Hepatocyte (in vitro differentiated cells): ENCODE measurements around the gene FRMPD4. TPM values are rescaled to one million over a fixed set of nuclear protein-coding genes. Genes with fewer than 3 reads are reported as not detected.

ENCODE experiments used
- DNase-seq: peaks from one replicate; pipeline ENCODE4 v3.0.0-alpha.2; 2016; ENCODE audit warnings: low spot score
- H2AFZ ChIP-seq: fragments of 200-600 bp; sonication (generic); 2 replicates; pipeline ENCODE4 v1.6.0; 2016; ENCODE audit warnings: antibody characterized with exemption, mild to moderate bottlenecking
- H3K27ac ChIP-seq: fragments of 200-600 bp; sonication (generic); 2 replicates; pipeline ENCODE4 v1.5.1; 2016; ENCODE audit warnings: mild to moderate bottlenecking
- H3K27me3 ChIP-seq: fragments of 200-600 bp; sonication (generic); 2 replicates; pipeline ENCODE4 v1.6.1; 2016
- H3K36me3 ChIP-seq: fragments of 200-600 bp; sonication (generic); replicated peaks from 2 replicates; pipeline ENCODE4 v1.5.1; 2016; ENCODE audit warnings: low read depth; ENCODE audit not compliant: insufficient read depth
- H3K4me1 ChIP-seq: fragments of 200-600 bp; sonication (generic); 2 replicates; pipeline ENCODE4 v1.5.1; 2016; ENCODE audit warnings: mild to moderate bottlenecking, moderate library complexity; ENCODE audit not compliant: insufficient read depth
- H3K4me2 ChIP-seq: fragments of 200-600 bp; sonication (generic); 2 replicates; pipeline ENCODE4 v1.6.0; 2016
- H3K4me3 ChIP-seq: fragments of 200-600 bp; sonication (generic); 2 replicates; pipeline ENCODE4 v1.5.1; 2016; ENCODE audit warnings: mild to moderate bottlenecking
- H3K79me2 ChIP-seq: fragments of 200-600 bp; sonication (generic); 2 replicates; pipeline ENCODE4 v1.6.0; 2017; ENCODE audit warnings: mild to moderate bottlenecking
- H3K9me2 ChIP-seq: fragments of 200-600 bp; sonication (generic); replicated peaks from 2 replicates; pipeline ENCODE4 v1.6.0; 2017; ENCODE audit warnings: mild to moderate bottlenecking; ENCODE audit not compliant: insufficient read depth
- H3K9me3 ChIP-seq: fragments of 200-600 bp; sonication (generic); 2 replicates; pipeline ENCODE4 v1.5.1; 2016; ENCODE audit warnings: low read depth, mild to moderate bottlenecking
- H4K20me1 ChIP-seq: fragments of 200-600 bp; sonication (generic); 2 replicates; pipeline ENCODE4 v1.6.0; 2016; ENCODE audit warnings: mild to moderate bottlenecking; ENCODE audit not compliant: insufficient read depth, poor library complexity, severe bottlenecking
- EZH2 ChIP-seq: fragments of 200-600 bp; sonication (generic); IDR thresholded peaks from 2 replicates; pipeline ENCODE4 v1.6.1; 2016; ENCODE audit warnings: antibody characterized with exemption, mild to moderate bottlenecking, borderline replicate concordance
- EZH2phosphoT487 ChIP-seq: fragments of 200-600 bp; sonication (generic); IDR thresholded peaks from one replicate; pipeline ENCODE4 v1.6.1; 2018; ENCODE audit warnings: antibody characterized with exemption, mild to moderate bottlenecking, low read depth, moderate library complexity; ENCODE audit not compliant: unreplicated experiment, severe bottlenecking
- WGBS: methylation state at CpG from one replicate; pipeline ENCODE4 v1.1.6; 2016; ENCODE audit warnings: low lambda C conversion rate; ENCODE audit errors: missing lambda C conversion rate; 5-methylcytosine and 5-hydroxymethylcytosine counted together
- polyA plus RNA-seq: library from polyadenylated mRNA; unstranded; fragments of >200 nt; fragmentation: Nextera tagmentation; extraction: Ambion mirVana; gene quantifications from 2 replicates; pipeline ENCODE4 v1.2.1, GENCODE V29; 2016
- total RNA-seq: library from RNA; depleted of rRNA; stranded (reverse); fragments of >200 nt; gene quantifications from 2 replicates; pipeline ENCODE4 v1.2.3, GENCODE V29; 2014
- TF ChIP-seq, protein P1 (sequence below): fragments of 200-600 bp; sonication (generic); IDR thresholded peaks from 2 replicates; pipeline ENCODE4 v1.5.1; 2016; ENCODE audit warnings: antibody characterized with exemption, mild to moderate bottlenecking; ENCODE audit not compliant: poor library complexity

FRMPD4 gene
- total and polyA plus RNA-seq, 2 experiments from 2014 or later = 0.23 TPM; not detected in 1

DNA sequence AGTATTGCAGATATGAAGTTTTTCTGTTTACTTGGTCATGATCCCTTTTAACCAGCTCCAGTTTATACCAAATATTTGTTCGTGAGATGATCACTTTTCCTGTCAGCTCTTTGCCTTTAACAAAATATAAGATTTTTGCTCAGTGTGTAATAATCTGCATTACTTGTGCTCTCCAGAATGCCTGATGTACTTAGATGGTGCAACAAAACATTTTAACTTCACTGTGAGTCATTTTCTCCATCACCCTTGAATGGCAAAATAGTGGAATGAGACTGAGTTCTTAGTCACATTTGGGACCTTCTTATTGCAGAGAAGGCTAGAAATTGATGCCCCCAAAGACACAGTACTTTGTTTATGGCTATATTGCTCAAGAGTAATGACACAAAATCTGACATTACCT lies 252.0 kb downstream of the FRMPD4 start:
- no peaks in the 10 kb centered on the region for H3K4me1 ChIP-seq
- H3K27ac ChIP-seq = no peak overlapping the region
- no peaks in the 10 kb centered on the region for H3K36me3 ChIP-seq
- 81% methylated on average over 1 of the region's 1 CpG for WGBS
- no peaks in the 10 kb centered on the region for H3K9me2 ChIP-seq
- no peak overlapping the region for H3K4me3 ChIP-seq
- TF ChIP-seq, protein P1, sequence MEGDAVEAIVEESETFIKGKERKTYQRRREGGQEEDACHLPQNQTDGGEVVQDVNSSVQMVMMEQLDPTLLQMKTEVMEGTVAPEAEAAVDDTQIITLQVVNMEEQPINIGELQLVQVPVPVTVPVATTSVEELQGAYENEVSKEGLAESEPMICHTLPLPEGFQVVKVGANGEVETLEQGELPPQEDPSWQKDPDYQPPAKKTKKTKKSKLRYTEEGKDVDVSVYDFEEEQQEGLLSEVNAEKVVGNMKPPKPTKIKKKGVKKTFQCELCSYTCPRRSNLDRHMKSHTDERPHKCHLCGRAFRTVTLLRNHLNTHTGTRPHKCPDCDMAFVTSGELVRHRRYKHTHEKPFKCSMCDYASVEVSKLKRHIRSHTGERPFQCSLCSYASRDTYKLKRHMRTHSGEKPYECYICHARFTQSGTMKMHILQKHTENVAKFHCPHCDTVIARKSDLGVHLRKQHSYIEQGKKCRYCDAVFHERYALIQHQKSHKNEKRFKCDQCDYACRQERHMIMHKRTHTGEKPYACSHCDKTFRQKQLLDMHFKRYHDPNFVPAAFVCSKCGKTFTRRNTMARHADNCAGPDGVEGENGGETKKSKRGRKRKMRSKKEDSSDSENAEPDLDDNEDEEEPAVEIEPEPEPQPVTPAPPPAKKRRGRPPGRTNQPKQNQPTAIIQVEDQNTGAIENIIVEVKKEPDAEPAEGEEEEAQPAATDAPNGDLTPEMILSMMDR = no peak
- no peak for TF ChIP-seq EZH2
- no peak for TF ChIP-seq EZH2phosphoT487
- no peak overlapping the region for H3K4me2 ChIP-seq
- H3K27me3 ChIP-seq = no peaks in the 10 kb centered on the region
- H2AFZ ChIP-seq = no peak overlapping the region
- DNase-seq = no peak
- H4K20me1 ChIP-seq = no peaks in the 10 kb centered on the region
- H3K79me2 ChIP-seq = no peaks in the 10 kb centered on the region
- H3K9me3 ChIP-seq = no peaks in the 10 kb centered on the region

DNA sequence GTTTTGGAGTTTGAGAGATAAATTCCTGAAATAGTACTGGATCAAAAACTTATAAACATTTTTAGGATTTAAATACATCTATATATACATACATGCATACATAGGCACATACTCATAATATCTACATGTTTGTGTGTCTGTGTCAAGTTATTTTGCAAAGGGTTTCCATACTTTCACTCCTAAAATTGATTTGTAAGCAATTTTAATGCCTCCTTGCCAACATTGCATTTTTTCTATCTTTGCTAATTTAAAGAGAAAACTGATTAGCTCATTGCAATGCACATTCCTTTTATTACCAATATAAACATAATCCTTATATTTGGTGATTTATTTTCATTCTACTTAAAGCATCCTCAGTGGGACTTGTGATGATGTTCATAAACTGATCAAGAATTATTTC lies 258.3 kb downstream of the FRMPD4 start:
- H3K79me2 ChIP-seq = no peaks in the 10 kb centered on the region
- H4K20me1 ChIP-seq = no peaks in the 10 kb centered on the region
- H3K4me2 ChIP-seq = no peak overlapping the region
- no peaks in the 10 kb centered on the region for H3K4me1 ChIP-seq
- H3K27me3 ChIP-seq = no peaks in the 10 kb centered on the region
- H3K9me2 ChIP-seq = no peaks in the 10 kb centered on the region
- H2AFZ ChIP-seq = no peak overlapping the region
- no peaks in the 10 kb centered on the region for H3K36me3 ChIP-seq
- H3K9me3 ChIP-seq = no peaks in the 10 kb centered on the region
- H3K4me3 ChIP-seq = no peak overlapping the region
- no peak for DNase-seq
- TF ChIP-seq EZH2phosphoT487 (no peak), EZH2 (no peak)
- TF ChIP-seq, protein P1 = no peak
- H3K27ac ChIP-seq = no peak overlapping the region

DNA sequence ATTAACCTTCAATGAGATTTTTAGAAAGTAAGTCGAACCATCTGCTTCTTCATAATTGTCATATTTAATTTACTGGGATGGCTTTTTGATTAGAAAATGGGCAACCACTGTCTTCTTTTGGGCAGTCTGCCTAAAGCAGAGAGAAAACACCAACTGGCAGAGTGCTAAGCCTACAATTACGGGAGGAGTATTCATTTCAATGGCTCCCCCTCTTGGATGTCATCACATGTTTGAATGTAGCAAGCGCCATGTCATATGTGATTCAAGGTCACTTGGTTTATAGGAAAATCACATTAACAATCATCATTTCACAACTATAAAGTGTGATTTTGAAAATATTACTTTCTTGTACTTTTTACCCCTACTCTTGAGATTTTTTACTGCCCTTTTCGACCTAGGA lies 261.9 kb downstream of the FRMPD4 start:
- H3K9me3 ChIP-seq = no peaks in the 10 kb centered on the region
- TF ChIP-seq EZH2 = no peak
- TF ChIP-seq EZH2phosphoT487 = no peak
- TF ChIP-seq, protein P1 = no peak

DNA sequence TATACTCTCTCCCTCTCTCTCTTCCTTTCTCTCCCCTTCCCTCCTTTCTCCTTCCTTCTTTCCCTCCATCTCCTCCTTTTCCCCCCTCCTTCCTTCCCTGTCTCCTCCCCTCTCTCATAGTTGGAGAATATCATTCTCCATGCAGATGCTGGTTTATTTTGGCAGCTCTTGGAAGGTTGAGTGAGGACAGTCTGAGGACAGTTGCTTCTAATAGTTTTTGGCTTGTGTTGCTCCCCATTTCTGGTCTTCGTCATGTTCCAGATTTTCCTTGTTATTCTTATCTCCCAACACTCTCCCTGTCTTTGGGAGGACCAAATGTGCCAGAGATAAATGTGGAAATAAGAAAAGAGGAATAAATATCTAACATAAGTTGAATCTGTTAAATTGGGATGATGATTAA lies 263.0 kb downstream of the FRMPD4 start:
- Histone ChIP-seq H3K9me2 (no peaks in the 10 kb centered on the region), H3K27me3 (no peaks in the 10 kb centered on the region), H4K20me1 (no peaks in the 10 kb centered on the region), H3K27ac (no peak overlapping the region), H3K4me3 (no peak overlapping the region), H3K36me3 (no peaks in the 10 kb centered on the region), H2AFZ (no peak overlapping the region), H3K79me2 (no peaks in the 10 kb centered on the region), H3K4me1 (no peaks in the 10 kb centered on the region), H3K9me3 (no peaks in the 10 kb centered on the region), H3K4me2 (no peak overlapping the region)
- TF ChIP-seq, protein P1 = no peak
- TF ChIP-seq EZH2phosphoT487 (no peak), EZH2 (no peak)
- DNase-seq = no peak
- WGBS = 54% methylated on average over 1 of the region's 1 CpG

More for the DNA sequence above, 261.9 kb downstream of the FRMPD4 start:
- H3K27ac ChIP-seq = no peak overlapping the region
- 69% methylated on average over 4 of the region's 4 CpGs for WGBS
- no peaks in the 10 kb centered on the region for H4K20me1 ChIP-seq
- DNase-seq = no peak
- H3K9me2 ChIP-seq = no peaks in the 10 kb centered on the region
- H3K79me2 ChIP-seq = no peaks in the 10 kb centered on the region
- H3K4me1 ChIP-seq = no peaks in the 10 kb centered on the region
- no peak overlapping the region for H3K4me3 ChIP-seq
- no peaks in the 10 kb centered on the region for H3K36me3 ChIP-seq
- no peak overlapping the region for H2AFZ ChIP-seq
- H3K4me2 ChIP-seq = no peak overlapping the region
- no peaks in the 10 kb centered on the region for H3K27me3 ChIP-seq
